Muscle of leg (tissue), 11 donors: ENCODE results near the gene MYL9. TPM values are rescaled to one million over a fixed set of nuclear protein-coding genes. Genes with fewer than 3 reads are reported as not detected.

ENCODE experiments used
- DNase-seq: peaks from one replicate; pipeline ENCODE4 v3.0.0; 2013
- H3K27ac ChIP-seq: one replicate; pipeline ENCODE4 v1.5.1; 2013; ENCODE audit warnings: mild to moderate bottlenecking, low read length, control low read depth
- H3K27me3 ChIP-seq: one replicate; pipeline ENCODE4 v1.6.1; 2013; ENCODE audit warnings: low read length; ENCODE audit not compliant: control insufficient read depth, insufficient read depth
- H3K36me3 ChIP-seq: one replicate; pipeline ENCODE4 v1.6.1; 2013; ENCODE audit warnings: low read length; ENCODE audit not compliant: control insufficient read depth, insufficient read depth
- H3K4me1 ChIP-seq: one replicate; pipeline ENCODE4 v1.6.1; 2013; ENCODE audit warnings: low read length; ENCODE audit not compliant: control insufficient read depth, insufficient read depth
- H3K4me3 ChIP-seq: one replicate; pipeline ENCODE4 v1.5.1; 2013; ENCODE audit warnings: low read length, control low read depth
- H3K9me3 ChIP-seq: replicated peaks from 2 replicates; pipeline ENCODE4 v1.6.1; 2013; ENCODE audit warnings: low read depth, low read length; ENCODE audit not compliant: control insufficient read depth
- WGBS: methylation state at CpG from one replicate; pipeline ENCODE4 v1.1.5; 2013; ENCODE audit warnings: missing lambda C conversion rate; ENCODE audit not compliant: insufficient coverage; 5-methylcytosine and 5-hydroxymethylcytosine counted together
- polyA plus RNA-seq, 8 donors: library from polyadenylated mRNA; unstranded; fragments of 120-200 nt; gene quantifications; one replicate each; pipeline versions ENCODE4 v1.2.1 to v1.2.3, GENCODE V29; 2013; ENCODE audit warnings: inconsistent platforms in 1 of 8, low replicate concordance in 1 of 8; ENCODE audit not compliant: insufficient read length in 8 of 8, insufficient read depth in 1 of 8
- total RNA-seq: library from RNA; stranded (reverse); fragments of 120-200 nt; gene quantifications from one replicate; pipeline ENCODE4 v1.2.4, GENCODE V29; 2013

MYL9 gene
- total and polyA plus RNA-seq, 9 donors = 162 to 621 (median 456) TPM

DNA sequence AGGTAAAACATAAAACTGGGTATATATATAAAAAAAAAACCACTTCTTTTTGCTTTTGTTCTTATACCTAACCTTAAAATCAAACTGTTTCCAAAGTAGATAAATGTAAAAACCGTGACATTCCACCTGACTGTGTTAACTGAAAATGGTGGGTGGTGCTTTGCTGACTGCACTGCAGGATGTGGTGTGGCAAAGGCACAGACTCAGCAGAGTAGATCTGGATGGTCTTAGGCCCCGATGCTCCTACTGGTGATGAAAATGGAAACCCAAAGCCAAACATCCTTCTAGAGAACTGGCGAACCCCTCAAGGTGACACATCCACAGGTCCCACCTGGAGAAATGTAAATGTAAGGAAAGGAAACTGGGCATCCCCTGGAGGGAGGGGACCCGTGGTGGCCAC is 41.0 kb downstream of the MYL9 start:
- Histone ChIP-seq H3K4me3 (no peak overlapping the region), H3K27ac (no peak overlapping the region), H3K9me3 (no peaks in the 10 kb centered on the region), H3K36me3 (peaks cover 72% of the 10 kb centered on the region), H3K27me3 (no peaks in the 10 kb centered on the region), H3K4me1 (no peaks in the 10 kb centered on the region)
- no peak for DNase-seq
- WGBS = 78% methylated on average over 1 of the region's 4 CpGs

DNA sequence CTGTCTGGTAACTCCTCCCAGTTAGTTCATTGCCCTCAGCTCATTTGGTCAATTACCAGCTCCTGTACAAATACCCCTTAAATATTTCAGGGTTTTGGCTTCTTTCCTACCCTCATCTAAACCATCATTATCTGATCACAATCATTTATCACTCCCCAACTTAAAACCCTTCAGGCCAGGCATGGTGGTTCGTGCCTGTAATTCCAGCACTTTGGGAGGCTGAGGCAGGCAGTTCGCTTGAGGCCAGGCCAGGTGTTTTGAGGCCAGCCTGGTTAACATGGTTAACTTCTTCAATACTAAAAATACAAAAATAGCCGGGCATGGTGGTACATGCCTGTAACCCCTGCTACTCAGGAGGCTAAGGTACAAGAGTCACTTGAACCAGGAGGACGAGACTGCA is 41.5 kb downstream of the MYL9 start:
- no peak for DNase-seq
- no peak overlapping the region for H3K4me3 ChIP-seq
- no peaks in the 10 kb centered on the region for H3K27me3 ChIP-seq
- H3K27ac ChIP-seq = no peak overlapping the region
- peaks cover 76% of the 10 kb centered on the region for H3K36me3 ChIP-seq
- WGBS = 90% methylated on average over 2 of the region's 4 CpGs
- H3K4me1 ChIP-seq = no peaks in the 10 kb centered on the region
- H3K9me3 ChIP-seq = no peaks in the 10 kb centered on the region

DNA sequence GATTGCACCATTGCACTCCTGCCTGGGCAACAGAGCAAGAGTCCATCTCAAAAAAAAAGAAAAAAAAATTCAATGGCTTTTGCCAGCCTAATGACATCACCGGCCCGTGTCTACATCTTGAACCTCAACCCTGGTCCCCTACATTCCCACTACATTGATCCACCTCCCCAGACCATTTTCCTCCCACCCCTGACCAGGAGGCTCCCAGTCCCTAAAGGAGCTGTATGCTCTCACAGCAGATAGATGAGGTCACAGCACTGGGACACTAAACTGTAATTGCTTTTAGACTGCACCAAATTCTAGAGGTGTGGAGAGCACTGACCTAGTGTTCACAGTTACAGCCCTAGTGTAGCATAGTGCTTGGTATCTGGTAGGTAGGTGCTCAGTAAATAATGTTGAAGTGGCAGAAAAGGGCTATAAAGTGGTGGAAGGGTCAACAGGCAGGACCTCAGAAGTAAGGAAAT is 42.7 kb downstream of the MYL9 start:
- Histone ChIP-seq H3K36me3 (peaks cover 80% of the 10 kb centered on the region), H3K27me3 (no peaks in the 10 kb centered on the region), H3K9me3 (no peaks in the 10 kb centered on the region), H3K4me1 (no peaks in the 10 kb centered on the region), H3K4me3 (no peak overlapping the region), H3K27ac (no peak overlapping the region)
- WGBS = 90% methylated on average over 2 of the region's 2 CpGs
- DNase-seq = no peak

DNA sequence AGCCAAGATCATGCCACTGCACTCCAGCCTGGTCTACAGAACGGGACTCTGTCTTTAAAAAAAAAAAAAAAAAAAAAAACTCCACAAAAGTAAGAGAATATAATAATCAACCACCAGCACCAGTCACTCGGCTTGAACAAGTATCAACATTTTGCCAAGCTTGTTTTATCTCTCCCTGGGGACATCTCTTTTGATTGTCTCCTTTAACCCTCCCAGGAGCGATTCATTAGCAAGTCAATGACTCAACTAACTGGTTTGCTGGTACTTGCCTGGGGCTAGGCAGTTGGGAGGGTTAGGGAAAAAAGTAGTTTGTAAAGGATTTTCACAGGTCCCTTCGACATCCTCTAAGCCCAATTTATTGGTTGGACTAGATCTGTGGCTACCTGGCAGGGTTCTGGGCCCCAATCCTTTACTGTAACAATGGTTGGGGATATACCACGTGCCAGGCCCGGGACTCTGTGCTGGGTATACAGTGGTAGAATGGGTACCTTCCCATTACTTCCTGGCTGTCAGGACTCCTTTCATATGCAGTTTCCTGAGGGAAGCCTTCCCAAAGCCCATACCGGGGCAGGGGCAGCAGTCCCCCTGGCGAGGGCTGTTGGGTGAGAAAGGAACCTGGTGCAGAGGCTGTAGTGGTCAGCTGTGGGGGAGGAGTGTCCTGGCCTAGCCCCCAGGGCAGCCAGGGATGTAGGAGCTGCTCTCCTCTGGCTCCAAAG is 44.2 kb downstream of the MYL9 start:
- no CpG with 5 or more reads among the region's 8 CpGs for WGBS

DNA sequence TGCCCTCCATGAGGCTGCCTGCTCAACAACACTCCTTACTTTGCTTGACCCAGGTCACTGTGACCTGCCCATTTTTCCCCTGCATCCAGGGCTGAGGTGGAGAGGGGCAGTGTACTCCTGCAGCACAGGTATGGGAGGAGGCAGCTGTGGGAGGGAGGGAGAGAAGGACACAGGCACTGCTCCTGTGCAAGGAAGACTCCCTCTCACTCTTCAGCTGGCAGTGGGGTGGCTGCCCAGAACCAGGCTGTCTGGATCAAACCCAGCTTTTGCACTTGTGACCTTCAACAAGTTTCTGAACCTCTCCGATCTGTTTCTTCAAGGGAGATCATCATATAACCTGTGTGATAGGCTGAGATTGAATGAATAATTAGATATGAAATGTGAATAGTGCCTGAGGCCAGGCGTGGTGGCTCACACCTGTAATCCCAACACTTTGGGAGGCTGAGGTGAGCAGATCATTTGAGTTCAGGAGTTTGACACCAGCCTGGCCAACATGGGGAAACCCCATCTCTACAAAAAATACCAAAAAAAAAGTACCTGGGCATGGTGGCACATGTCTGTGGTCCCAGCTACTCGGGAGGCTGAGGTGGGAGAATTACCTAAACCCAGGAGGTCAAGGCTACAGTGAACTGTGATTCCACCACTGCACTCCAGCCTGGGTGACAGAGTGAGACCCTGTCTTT is 46.2 kb downstream of the MYL9 start:
- DNase-seq = no peak
- no peaks in the 10 kb centered on the region for H3K9me3 ChIP-seq
- H3K27me3 ChIP-seq = no peaks in the 10 kb centered on the region
- no CpG with 5 or more reads among the region's 3 CpGs for WGBS
- peaks cover 17% of the 10 kb centered on the region for H3K4me1 ChIP-seq
- no peak overlapping the region for H3K4me3 ChIP-seq
- H3K27ac ChIP-seq = no peak overlapping the region
- H3K36me3 ChIP-seq = peaks cover 69% of the 10 kb centered on the region

More for the DNA sequence above, 44.2 kb downstream of the MYL9 start:
- H3K27me3 ChIP-seq = no peaks in the 10 kb centered on the region
- DNase-seq = no peak
- H3K4me3 ChIP-seq = no peak overlapping the region
- H3K9me3 ChIP-seq = no peaks in the 10 kb centered on the region
- no peak overlapping the region for H3K27ac ChIP-seq
- H3K36me3 ChIP-seq = peaks cover 77% of the 10 kb centered on the region
- peaks cover under 1% of the 10 kb centered on the region for H3K4me1 ChIP-seq

DNA sequence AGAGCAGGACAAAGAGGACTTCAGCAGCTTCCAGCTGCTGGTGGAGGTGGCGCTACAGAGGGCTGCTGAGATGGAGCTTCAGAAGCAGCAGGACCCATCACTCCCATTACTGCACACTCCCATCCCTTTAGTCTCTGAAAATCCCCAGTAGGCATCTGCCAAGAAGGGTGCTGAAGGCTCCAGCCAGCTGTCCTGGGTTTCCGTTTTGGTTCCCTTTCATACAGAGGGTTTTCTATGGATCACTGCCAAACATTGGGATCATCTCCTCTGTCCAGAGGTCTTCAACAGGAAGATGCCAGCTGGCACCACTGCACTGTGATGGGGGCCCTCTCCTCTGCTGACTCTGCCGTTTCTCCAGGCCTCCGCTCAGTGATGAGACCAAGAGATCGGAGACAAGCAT is 50.0 kb downstream of the MYL9 start:
- H3K27ac ChIP-seq = no peak overlapping the region
- peaks cover 17% of the 10 kb centered on the region for H3K4me1 ChIP-seq
- H3K9me3 ChIP-seq = no peaks in the 10 kb centered on the region
- no peaks in the 10 kb centered on the region for H3K27me3 ChIP-seq
- WGBS = 70% methylated on average over 5 of the region's 5 CpGs
- no peak overlapping the region for H3K4me3 ChIP-seq
- H3K36me3 ChIP-seq = peaks cover 63% of the 10 kb centered on the region
- peak; percentile 80 for DNase-seq

DNA sequence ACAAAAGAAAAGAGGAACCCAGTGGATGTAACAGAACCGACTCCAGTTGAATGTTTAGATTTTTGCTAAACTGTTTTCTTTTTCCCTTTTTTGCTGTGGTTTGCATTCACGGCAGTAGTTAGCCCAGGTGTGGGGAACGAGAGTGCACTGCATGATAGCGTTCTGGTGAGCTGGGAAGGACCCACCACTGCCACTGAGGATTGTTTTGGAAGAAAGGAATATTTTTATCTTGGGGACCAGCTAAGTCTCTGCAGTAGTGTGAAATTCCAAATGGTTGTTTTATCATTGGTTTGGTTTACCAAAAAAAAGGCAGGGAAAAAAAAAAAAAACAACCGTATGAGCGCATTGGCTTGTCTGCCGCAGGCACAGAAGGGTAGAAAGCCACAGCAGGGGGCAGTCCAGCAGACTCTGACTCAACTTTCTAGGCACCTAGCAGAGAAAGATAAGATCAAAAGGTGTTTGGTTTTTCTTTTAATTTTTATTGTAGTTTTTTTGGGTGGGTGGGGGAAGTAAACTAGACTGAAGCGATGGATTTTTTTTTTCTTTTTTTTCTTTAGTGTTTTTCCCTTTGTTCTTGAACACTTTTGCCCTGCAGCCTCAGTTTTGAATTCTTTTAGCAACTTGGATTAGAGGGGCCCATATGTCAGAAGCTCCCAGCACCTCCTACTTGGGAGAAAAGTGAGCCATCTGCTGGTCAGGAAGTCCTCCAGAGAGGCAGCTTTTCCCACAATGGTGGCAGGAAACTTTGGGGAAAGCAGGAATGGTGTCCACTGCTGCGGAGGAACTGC is 50.7 kb downstream of the MYL9 start:
- Histone ChIP-seq H3K36me3 (peaks cover 59% of the 10 kb centered on the region), H3K4me3 (no peak overlapping the region), H3K9me3 (no peaks in the 10 kb centered on the region), H3K27ac (no peak overlapping the region), H3K4me1 (peaks cover 17% of the 10 kb centered on the region), H3K27me3 (no peaks in the 10 kb centered on the region)
- 100% methylated on average over 2 of the region's 9 CpGs for WGBS
- peak; percentile 69 for DNase-seq

DNA sequence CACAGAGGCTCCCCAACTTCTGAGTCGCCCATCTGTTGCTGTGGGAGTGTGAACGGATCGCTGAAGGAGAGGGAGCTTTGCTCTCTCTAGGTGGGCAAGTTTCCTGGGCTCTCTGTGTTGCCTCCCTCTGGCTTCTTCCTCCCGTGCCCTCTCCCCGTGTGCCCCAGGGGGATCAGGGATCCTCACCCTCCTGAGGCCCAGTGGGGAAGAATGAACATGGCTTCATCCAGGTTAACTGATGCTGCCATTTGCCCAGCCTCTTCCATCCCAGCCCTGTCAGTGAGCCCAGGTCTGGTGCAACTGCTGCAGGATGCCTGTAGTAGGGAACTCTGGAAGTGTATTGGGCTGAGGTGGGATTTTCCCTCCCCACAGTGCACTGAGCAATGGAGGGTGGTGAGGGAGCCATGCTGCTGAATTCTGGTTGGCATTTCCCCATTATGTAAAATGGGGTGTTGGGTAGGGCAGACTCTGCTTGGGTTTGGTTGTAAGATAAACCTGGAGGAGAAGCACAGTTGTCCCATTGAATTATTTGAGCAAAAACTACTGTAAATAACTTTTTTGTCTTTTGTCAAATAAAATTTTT is 52.1 kb downstream of the MYL9 start:
- no CpG with 5 or more reads among the region's 5 CpGs for WGBS
- H3K36me3 ChIP-seq = peaks cover 46% of the 10 kb centered on the region
- DNase-seq = no peak
- H3K27me3 ChIP-seq = no peaks in the 10 kb centered on the region
- H3K27ac ChIP-seq = no peak overlapping the region
- H3K9me3 ChIP-seq = no peaks in the 10 kb centered on the region
- H3K4me1 ChIP-seq = peaks cover 17% of the 10 kb centered on the region
- H3K4me3 ChIP-seq = no peak overlapping the region

DNA sequence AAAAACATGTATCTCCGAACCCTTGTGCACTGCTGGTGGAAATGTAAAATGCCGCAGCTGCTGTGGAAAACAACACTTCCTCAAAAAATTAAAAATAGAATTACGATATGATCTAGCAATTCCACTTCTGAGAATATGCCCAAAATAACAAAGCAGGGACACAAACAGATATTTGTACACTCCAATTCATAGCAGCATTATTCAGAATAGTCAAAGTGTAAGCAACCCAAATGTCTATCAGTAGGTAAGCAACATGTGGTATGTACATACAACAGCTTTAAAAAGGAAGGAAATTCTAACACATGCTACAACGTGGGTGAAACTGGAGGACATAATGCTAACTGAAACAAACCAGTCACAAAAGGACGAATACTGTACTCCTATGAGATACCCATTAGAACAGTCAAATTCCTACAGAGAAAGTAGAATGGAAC is 58.6 kb downstream of the MYL9 start:
- peaks cover 6% of the 10 kb centered on the region for H3K4me1 ChIP-seq
- WGBS = no CpG with 5 or more reads among the region's 5 CpGs
- H3K36me3 ChIP-seq = peaks cover 4% of the 10 kb centered on the region

More for the DNA sequence above, 58.6 kb downstream of the MYL9 start:
- DNase-seq = peak; percentile 47
- H3K27me3 ChIP-seq = no peaks in the 10 kb centered on the region
- no peaks in the 10 kb centered on the region for H3K9me3 ChIP-seq
- no peak overlapping the region for H3K4me3 ChIP-seq
- H3K27ac ChIP-seq = peak overlapping the region; percentile 20
